ENCODE data around the gene RETSAT.
"Not testable (repeated sequence)": the region's sequence is repeated elsewhere in the genome, so short reads cannot be mapped to it uniquely, and the experiment has no call there.

RETSAT gene

DNA sequence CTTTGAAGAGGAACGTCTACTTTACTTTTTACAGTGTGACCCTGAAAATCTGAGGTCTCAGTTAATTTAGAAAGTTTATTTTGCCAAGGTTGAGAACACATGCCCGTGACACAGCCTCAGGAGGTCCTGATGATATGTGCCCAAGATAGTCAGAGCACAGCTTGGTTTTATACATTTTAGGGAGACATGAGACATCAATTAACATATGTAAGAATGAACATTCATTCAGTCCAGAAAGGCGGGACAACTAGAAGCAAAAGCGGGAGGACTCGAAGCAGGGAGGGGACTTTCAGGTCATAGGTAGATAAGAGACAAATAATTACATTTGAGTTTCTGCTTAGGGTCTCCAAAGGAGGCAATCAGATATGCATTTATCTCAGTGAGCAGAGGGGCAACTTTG, 23.9 kb upstream of the RETSAT start:
- DNase-seq (ENCODE audit: low read depth) = no peak

GRCh38 chr2:85377083-85377482, 22.8 kb upstream of the RETSAT start:
- DNase-seq (ENCODE audit: low read depth) = no peak

- no peak for DNase-seq (ENCODE audit: low read depth)
Observed at GRCh38 chr2:85376291-85377065, 22.1 kb upstream of the RETSAT start.

DNA sequence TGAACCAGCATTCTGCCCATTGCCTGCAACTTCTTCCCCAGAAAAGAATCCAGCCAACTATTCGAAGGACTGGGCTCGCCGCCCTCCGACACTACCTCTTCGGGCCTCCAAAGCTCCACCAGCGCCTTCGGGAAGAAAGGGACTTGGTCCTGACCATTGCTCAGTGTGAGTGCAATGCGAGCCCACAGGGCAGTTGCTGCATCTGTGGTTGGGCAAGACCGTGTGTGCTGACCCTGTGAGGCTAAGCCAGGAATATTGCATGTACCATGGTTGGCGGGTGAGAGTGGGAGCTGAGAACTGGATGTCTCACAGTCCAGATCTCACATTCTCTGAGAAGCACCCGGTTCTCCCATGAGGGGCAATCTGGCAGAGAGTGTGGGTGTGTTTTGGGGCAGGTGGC, 16.7 kb upstream of the RETSAT start:
- DNase-seq (ENCODE audit: low read depth) = no peak

GRCh38 chr2:85369500-85369899, 15.2 kb upstream of the RETSAT start:
- no peak for DNase-seq (ENCODE audit: low read depth)

- DNase-seq (ENCODE audit: low read depth) = no peak
Observed at GRCh38 chr2:85368921-85369320, 14.6 kb upstream of the RETSAT start.

DNA sequence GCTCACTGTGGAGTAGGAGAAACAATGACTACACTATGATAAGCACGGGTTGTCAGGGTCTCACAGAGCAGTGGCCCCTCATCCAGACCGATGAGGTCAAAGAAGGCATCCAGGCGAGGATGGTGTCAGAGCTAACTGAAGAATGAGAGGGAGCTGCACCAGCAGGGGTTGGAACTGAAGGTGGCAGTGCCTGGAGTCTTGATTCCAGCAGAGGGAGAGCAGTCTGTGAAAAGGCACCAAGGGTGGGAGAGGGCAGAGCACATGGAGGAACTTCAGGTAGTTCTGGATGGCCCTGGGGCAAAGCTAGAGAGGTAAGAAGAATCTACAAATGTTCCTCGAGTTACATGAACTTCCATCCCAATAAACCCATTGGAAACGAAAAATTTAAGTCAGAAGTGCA, 12.9 kb upstream of the RETSAT start:
- no peak for DNase-seq (ENCODE audit: low read depth)

DNA sequence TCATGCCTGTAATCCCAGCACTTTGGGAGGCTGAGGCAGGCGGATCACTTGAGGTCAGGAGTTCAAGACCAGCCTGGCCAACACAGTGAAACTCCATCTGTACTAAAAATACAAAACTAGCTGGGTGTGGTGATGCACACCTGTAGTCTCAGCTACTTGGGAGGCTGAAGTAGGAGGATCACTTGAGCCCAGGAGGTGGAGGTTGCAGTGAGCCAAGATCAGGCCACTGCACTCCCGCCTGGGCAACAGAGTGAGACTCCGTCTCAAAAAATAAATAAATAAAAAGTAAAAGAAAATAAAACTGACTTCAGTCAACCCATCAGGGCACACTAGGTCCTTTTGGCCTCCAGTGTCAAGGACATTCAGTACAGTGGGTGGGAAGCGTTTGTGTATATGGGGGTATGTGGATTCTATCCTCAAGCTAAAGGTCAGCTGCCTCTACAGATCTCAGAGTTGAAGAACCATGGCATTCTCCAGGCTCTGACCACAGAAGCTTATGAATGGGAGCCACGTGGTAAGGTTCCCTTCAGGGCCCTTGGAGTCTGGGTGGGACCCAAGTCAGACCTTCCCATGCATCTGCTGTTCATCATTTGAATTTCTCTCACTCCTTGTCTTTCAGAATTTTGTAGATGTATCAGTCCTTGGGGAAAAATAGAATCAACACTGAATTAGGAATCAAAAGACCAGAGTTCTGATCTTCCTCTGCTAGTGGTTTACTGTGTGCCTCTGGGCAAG, 8.5 kb upstream of the RETSAT start:
- DNase-seq (ENCODE audit: low read depth) = not testable (repeated sequence)

GRCh38 chr2:85357736-85358135, 3.4 kb upstream of the RETSAT start:
- no peak for DNase-seq (ENCODE audit: low read depth)

- DNase-seq (ENCODE audit: low read depth) = no peak
Observed at GRCh38 chr2:85356186-85356585, 1.9 kb upstream of the RETSAT start.

GRCh38 chr2:85355521-85355920, 1.2 kb upstream of the RETSAT start:
- DNase-seq (ENCODE audit: low read depth) = no peak

DNA sequence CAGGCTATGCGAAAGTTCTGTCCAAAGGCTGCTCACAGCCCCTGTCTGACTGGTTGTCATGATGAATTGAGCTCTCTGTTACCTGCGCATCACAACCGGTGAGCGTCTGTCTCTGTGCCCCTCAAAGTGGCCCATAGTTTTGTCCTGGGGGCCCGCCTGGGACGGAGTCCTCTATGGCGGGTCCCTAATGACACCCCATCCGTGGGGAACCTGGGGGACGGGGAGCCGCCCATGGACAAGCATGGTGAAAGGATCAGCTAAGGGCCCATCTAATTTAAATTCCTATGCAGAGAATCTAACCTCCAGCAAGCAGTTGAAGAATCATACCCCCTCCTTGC, 714 bp upstream of the RETSAT start:
- no peak for DNase-seq (ENCODE audit: low read depth)

GRCh38 chr2:85353876-85354285, 447 bp downstream of the RETSAT start:
- DNase-seq (ENCODE audit: low read depth) = no peak

DNA sequence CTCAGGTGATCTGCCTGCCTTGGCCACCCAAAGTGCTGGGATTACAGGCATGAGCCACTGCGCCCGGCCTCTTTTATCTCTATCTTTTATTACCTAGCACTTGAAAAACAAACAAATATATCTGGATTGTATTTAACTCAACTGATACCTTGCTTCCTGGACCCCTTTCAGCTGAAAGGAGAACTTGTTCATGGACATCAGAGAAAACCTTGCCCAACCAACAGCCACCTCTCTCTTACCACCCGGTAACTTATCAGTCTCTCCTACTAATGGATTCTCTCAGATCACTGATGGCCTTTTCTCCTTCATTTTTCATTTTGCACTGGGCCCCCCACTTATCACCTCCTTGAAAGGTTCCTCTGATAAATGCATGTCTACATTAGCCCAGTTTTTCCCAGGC, 6.7 kb downstream of the RETSAT start:
- DNase-seq (ENCODE audit: low read depth) = no peak

DNA sequence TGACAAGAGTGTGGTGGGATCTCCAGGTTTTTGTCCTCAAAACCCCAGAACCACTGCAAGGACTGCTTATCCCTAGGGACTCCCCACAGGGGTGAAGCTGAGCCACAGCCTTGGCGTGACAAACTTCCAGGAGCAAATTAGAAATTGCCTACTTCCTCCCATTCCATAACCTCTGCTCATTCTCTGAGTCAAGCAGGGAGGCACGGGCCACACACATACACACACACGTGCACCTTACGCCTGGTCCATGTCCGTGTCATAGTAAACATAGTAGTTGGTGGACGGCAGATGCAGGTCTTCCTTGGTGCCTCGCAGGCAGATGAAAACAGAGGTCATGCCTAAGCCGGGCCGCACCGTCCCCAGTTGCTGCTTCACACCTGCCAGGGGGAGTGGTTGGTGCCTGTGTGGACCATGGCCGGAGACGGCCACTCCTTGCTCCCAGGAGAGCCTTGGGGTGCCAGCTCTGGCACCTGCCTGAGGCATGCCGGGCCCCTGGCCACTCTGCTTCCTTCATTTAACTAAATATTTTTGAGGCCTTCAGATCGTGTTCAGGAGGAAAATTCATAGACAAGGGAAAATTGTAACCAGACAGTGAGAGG, 9.9 kb downstream of the RETSAT start:
- no peak for DNase-seq (ENCODE audit: low read depth)

- DNase-seq (ENCODE audit: low read depth) = not testable (repeated sequence)
Observed at GRCh38 chr2:85343207-85343895, 11.0 kb downstream of the RETSAT start.

DNA sequence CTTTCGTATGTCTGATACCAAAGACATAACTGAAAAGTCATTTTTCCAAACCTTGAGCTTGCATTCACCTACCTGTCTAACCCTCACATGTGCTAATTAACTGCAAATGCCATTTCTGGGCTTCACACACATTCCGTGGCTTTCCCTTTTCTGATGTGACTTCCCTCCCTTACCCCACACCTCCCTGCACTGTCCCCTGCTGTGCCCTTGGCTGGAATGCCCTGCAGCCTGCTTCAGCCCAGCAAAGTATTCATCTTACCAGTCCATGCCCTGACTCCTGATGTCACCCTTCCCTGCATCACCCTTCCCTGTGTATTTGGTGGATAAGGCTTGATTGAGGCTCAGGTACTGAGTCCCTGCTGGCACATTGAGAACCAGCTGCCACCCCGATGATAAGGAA, 12.2 kb downstream of the RETSAT start:
- no peak for DNase-seq (ENCODE audit: low read depth)

DNA sequence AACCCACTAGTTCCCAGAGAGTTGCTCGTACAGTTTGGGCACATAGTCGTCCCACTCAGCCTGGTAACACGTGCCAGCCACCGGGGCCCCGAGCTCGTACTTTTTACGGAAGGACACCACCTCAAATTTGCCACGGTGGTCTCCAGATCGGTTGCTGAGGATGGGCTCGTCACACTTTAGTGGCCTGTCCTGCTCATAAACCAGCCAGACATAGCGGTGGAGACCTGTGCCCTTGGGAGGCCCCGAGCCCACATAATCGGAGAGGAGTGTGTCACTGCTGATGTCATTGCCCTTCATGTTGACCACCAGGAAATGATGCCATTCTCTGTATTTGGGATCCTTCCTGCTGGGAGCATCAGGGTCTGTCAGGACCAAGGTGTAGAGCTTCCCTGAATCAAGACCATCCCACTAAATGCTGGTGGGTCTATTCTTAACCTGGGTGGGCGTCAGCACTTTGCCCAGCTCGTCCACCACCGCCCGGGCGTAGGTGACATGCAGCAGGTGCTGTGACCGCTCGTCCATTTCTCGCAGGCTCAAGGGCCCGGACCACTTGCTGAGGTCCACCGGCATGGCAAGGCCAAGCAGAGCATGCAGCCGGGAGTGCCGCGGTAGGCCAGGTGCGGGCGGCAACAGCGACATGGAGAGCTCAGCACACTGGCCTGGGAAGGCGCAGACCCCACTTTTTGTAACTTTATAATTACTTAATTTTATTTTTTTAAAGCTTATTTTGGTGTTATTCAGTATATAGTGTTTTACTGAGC, 12.9 kb downstream of the RETSAT start:
- DNase-seq (ENCODE audit: low read depth) = no peak

DNA sequence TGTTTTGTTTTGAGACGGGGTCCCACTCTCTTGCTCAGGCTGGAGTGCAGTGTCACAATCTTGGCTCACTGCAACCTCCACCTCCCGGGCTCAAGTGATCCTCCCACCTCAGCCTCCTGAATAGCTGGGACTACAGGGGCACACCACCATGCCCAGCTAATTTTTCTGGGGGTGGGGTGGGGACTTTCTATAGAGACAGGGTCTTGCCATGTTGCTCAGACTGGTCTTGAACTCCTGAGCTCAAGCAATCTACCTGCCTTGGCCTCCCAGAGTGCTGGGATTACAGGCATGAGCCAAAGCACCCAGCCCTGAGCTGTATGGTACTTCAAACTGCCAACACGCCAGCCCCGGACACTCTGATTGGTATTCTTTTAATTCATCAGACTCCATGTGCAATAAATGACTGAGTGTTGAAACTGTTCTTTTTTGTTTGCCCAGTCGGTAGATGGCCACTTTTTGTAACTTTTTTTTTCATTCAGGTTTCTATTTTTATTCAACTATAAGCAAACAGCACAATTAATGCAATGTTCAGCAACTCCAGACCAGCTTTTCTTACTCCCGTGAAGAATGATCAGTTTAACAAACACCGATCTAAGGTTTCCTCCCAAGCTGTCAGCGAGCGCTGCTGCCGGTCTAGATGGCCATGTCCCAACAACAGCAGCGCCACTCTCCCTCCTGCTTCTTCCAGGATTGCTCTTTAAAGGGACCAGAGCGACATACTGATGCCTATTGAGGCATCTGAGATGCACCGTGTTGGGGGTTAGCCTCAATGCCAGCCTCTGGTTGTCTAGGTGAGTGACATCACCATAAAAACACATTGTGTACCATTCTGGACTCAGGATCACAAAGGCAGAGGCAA, 14.1 kb downstream of the RETSAT start:
- no peak for DNase-seq (ENCODE audit: low read depth)

DNA sequence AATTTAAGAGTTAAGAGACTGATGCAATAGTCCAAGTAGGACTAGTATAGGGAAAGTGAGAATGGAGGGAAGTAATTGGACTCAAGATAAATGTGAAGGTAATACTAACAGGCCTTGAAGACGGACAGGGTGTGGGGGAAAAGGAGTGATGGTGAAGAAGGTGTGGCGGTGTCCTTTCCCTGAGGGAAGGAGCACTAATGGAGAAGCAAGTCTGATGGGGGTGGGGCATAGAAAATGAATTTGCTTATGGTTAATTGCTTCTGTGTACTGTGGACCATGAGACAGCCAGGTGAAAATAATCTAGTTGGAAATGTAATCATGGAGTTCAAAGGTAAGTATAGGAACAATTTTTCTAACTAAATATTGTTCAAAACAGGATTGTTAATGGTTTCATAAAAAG, 19.4 kb downstream of the RETSAT start:
- DNase-seq (ENCODE audit: low read depth) = no peak

DNA sequence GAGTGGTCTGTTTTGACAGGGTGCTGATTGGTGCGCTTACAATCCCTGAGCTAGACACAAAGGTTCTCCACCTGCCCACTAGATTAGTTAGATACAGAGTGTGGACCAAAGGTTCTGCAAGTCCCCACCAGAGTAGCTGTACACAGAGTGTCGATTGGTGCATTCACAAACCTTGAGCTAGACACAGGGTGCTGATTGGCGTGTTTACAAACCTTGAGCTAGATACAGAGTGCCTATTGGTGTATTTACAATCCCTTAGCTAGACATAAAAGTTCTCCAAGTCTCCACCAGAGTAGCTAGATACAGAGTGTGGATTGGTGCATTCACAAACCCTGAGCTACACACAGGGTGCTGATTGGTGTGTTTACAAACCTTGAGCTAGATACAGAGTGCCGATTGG, 20.5 kb downstream of the RETSAT start:
- DNase-seq (ENCODE audit: low read depth) = not testable (repeated sequence)

Measured in GM04504 (cell line).